GM19463 (cell line): ENCODE results near the gene SUN5.
"Not testable (repeated sequence)": the region's sequence is repeated elsewhere in the genome, so short reads cannot be mapped to it uniquely, and the experiment has no call there.

Source experiments
- ATAC-seq: cut with Tn5 transposase; IDR thresholded peaks from one replicate; pipeline ENCODE4 v1.9.1; 2021; ENCODE audit warnings: mild to moderate bottlenecking, moderate library complexity; ENCODE audit not compliant: unreplicated experiment

SUN5 gene

GRCh38 chr20:33004141-33004751 is at the start of gene SUN5:
Gene SUN5, minus strand, starts transcription at chr20:33004433. Its CDS starts 93 bp downstream, at chr20:33004340.
- no peak for ATAC-seq

GRCh38 chr20:33053291-33054106 is 49.3 kb upstream of the SUN5 start, which contains the start of gene BPIFB3:
Gene BPIFB3, plus strand, starts transcription at chr20:33053903. Its CDS starts 1,533 bp downstream, at chr20:33055436.
- no peak for ATAC-seq

GRCh38 chr20:33051333-33051732 is 47.1 kb upstream of the SUN5 start:
- no peak for ATAC-seq

- no peak for ATAC-seq
These were observed 42.2 kb upstream of the SUN5 start for GRCh38 chr20:33046412-33046811.

GRCh38 chr20:33045129-33045721 is 41.0 kb upstream of the SUN5 start:
- not testable (repeated sequence) for ATAC-seq

- ATAC-seq = no peak
These were observed 39.5 kb upstream of the SUN5 start for GRCh38 chr20:33043731-33044181.

GRCh38 chr20:33042983-33043730 is 38.9 kb upstream of the SUN5 start:
- ATAC-seq = no peak

- no peak for ATAC-seq
These were observed 38.2 kb upstream of the SUN5 start for GRCh38 chr20:33042430-33042829.

- no peak for ATAC-seq
These were observed 34.0 kb upstream of the SUN5 start for GRCh38 chr20:33038243-33038642.

- ATAC-seq = no peak
These were observed 33.2 kb upstream of the SUN5 start for GRCh38 chr20:33037456-33037855.

- no peak for ATAC-seq
These were observed 30.8 kb upstream of the SUN5 start for GRCh38 chr20:33034901-33035492.

GRCh38 chr20:33034115-33034514 is 29.9 kb upstream of the SUN5 start:
- no peak for ATAC-seq

- ATAC-seq = no peak
These were observed 29.1 kb upstream of the SUN5 start for GRCh38 chr20:33033381-33033780.

- ATAC-seq = no peak
These were observed 28.3 kb upstream of the SUN5 start for GRCh38 chr20:33032555-33032954.

- ATAC-seq = no peak
These were observed 27.3 kb upstream of the SUN5 start, which contains the start of gene BPIFB6 for GRCh38 chr20:33031531-33031930. Gene BPIFB6, plus strand, starts transcription at chr20:33031648. Its CDS starts 0 bp downstream, at chr20:33031648.

- ATAC-seq = no peak
These were observed 26.3 kb upstream of the SUN5 start for GRCh38 chr20:33030569-33030968.

GRCh38 chr20:33030076-33030475 is 25.8 kb upstream of the SUN5 start:
- ATAC-seq = no peak

- no peak for ATAC-seq
These were observed 24.6 kb upstream of the SUN5 start for GRCh38 chr20:33028875-33029274.

- no peak for ATAC-seq
These were observed 23.8 kb upstream of the SUN5 start for GRCh38 chr20:33027769-33028751.
